WTC11 (cell line): ENCODE data around the gene SORCS1. TPM values are rescaled to one million over a fixed set of nuclear protein-coding genes. Genes with fewer than 3 reads are reported as not detected.
"Not testable (repeated sequence)": the region's sequence is repeated elsewhere in the genome, so short reads cannot be mapped to it uniquely, and the experiment has no call there.

ENCODE experiments used
- ATAC-seq: fragments of 200-7000 bp; cut with Tn5 transposase; 2 replicates; pipeline ENCODE4 v1.10.0; 2021; ENCODE audit warnings: mild to moderate bottlenecking, moderate library complexity
- CTCF ChIA-PET: fragments of 300-600 bp; sonication (Branson Sonifier 250); formaldehyde crosslinking; loops from one replicate; lab custom pipeline; 2021; ENCODE audit warnings: antibody characterized with exemption; lab: Charles Lee
- POLR2A ChIA-PET: fragments of 350-600 bp; sonication (Branson Sonifier 250); formaldehyde crosslinking; loops from one replicate; lab custom pipeline; 2021; ENCODE audit warnings: antibody characterized with exemption; lab: Charles Lee
- DNase-seq: peaks from one replicate; pipeline ENCODE4 v3.0.0; 2021; ENCODE audit warnings: low spot score
- H3K27ac Mint-ChIP-seq: 2 replicates; pipeline ENCODE4 v1.8.0; 2021; ENCODE audit warnings: mixed read lengths
- H3K27me3 Mint-ChIP-seq: 2 replicates; pipeline ENCODE4 v1.8.0; 2021; ENCODE audit warnings: low read depth, mild to moderate bottlenecking, moderate library complexity, mixed read lengths
- H3K36me3 Mint-ChIP-seq: 2 replicates; pipeline ENCODE4 v1.8.0; 2021; ENCODE audit warnings: mixed read lengths
- H3K4me1 Mint-ChIP-seq: 2 replicates; pipeline ENCODE4 v1.8.0; 2022; ENCODE audit warnings: mixed read lengths
- H3K4me3 Mint-ChIP-seq: 2 replicates; pipeline ENCODE4 v1.8.0; 2021; ENCODE audit warnings: mild to moderate bottlenecking, moderate library complexity, mixed read lengths
- H3K9me3 Mint-ChIP-seq: 2 replicates; pipeline ENCODE4 v1.8.0; 2021; ENCODE audit warnings: mixed read lengths
- ATF1 ChIP-seq: sonication (generic); formaldehyde crosslinking; IDR thresholded peaks from 2 replicates; pipeline ENCODE4 v1.8.1; 2023; ENCODE audit warnings: mild to moderate bottlenecking, moderate library complexity, missing genetic modification reagents
- ATF6 ChIP-seq: sonication (generic); formaldehyde crosslinking; IDR thresholded peaks from 2 replicates; pipeline ENCODE4 v1.8.1; 2023; ENCODE audit warnings: mild to moderate bottlenecking, missing genetic modification reagents
- CREB1 ChIP-seq: sonication (generic); formaldehyde crosslinking; IDR thresholded peaks from 2 replicates; pipeline ENCODE4 v1.8.0; 2023; ENCODE audit warnings: mild to moderate bottlenecking, missing genetic modification reagents
- ETV6 ChIP-seq: sonication (generic); formaldehyde crosslinking; IDR thresholded peaks from 2 replicates; pipeline ENCODE4 v1.8.1; 2022; ENCODE audit warnings: mild to moderate bottlenecking, missing genetic modification reagents
- JUN ChIP-seq: sonication (generic); formaldehyde crosslinking; IDR thresholded peaks from 2 replicates; pipeline ENCODE4 v1.8.0; 2023; ENCODE audit warnings: mild to moderate bottlenecking, missing genetic modification reagents
- KAT7 ChIP-seq: sonication (generic); formaldehyde crosslinking; IDR thresholded peaks from 2 replicates; pipeline ENCODE4 v1.8.1; 2023; ENCODE audit warnings: missing genetic modification reagents, mild to moderate bottlenecking, borderline replicate concordance
- MAX ChIP-seq: sonication (generic); formaldehyde crosslinking; IDR thresholded peaks from 2 replicates; pipeline ENCODE4 v1.8.0; 2022; ENCODE audit warnings: mild to moderate bottlenecking, missing genetic modification reagents
- MYBL2 ChIP-seq: sonication (generic); formaldehyde crosslinking; IDR thresholded peaks from 2 replicates; pipeline ENCODE4 v1.8.1; 2023; ENCODE audit warnings: mild to moderate bottlenecking, moderate library complexity, missing genetic modification reagents
- NFATC4 ChIP-seq: fragments of 250-450 bp; sonication (Bioruptor Pico); IDR thresholded peaks from 2 replicates; pipeline ENCODE4 v1.9.0; 2021; ENCODE audit warnings: mild to moderate bottlenecking
- PRRX2 ChIP-seq: fragments of 250-450 bp; sonication (Bioruptor Pico); IDR thresholded peaks from 2 replicates; pipeline ENCODE4 v1.8.0; 2021; ENCODE audit warnings: mild to moderate bottlenecking
- RELA ChIP-seq: sonication (generic); formaldehyde crosslinking; IDR thresholded peaks from 2 replicates; pipeline ENCODE4 v1.8.1; 2022; ENCODE audit warnings: missing genetic modification reagents, mild to moderate bottlenecking, borderline replicate concordance
- RORB ChIP-seq: fragments of 250-450 bp; sonication (Bioruptor Pico); IDR thresholded peaks from 2 replicates; pipeline ENCODE4 v1.9.0; 2021; ENCODE audit warnings: mild to moderate bottlenecking
- USF1 ChIP-seq: sonication (generic); formaldehyde crosslinking; IDR thresholded peaks from 2 replicates; pipeline ENCODE4 v1.8.0; 2022; ENCODE audit warnings: mild to moderate bottlenecking, missing genetic modification reagents
- ZBTB21 ChIP-seq: sonication (generic); formaldehyde crosslinking; IDR thresholded peaks from 2 replicates; pipeline ENCODE4 v1.8.1; 2023; ENCODE audit warnings: mild to moderate bottlenecking, missing genetic modification reagents, borderline replicate concordance
- ZNF317 ChIP-seq: sonication (generic); formaldehyde crosslinking; IDR thresholded peaks from 2 replicates; pipeline ENCODE4 v1.8.1; 2023; ENCODE audit warnings: low read depth, mild to moderate bottlenecking, moderate library complexity, missing genetic modification reagents, borderline replicate concordance
- ZNF423 ChIP-seq: fragments of 250-450 bp; sonication (Bioruptor Pico); IDR thresholded peaks from 2 replicates; pipeline ENCODE4 v2.1.2; 2022; ENCODE audit warnings: mild to moderate bottlenecking, moderate library complexity
- ZNF512 ChIP-seq: sonication (generic); formaldehyde crosslinking; IDR thresholded peaks from 2 replicates; pipeline ENCODE4 v1.8.1; 2022; ENCODE audit warnings: missing genetic modification reagents, borderline replicate concordance
- ZSCAN18 ChIP-seq: fragments of 250-450 bp; sonication (Bioruptor Pico); IDR thresholded peaks from 2 replicates; pipeline ENCODE4 v2.1.2; 2022; ENCODE audit warnings: mild to moderate bottlenecking, moderate library complexity
- total RNA-seq: library from RNA; stranded (reverse); gene quantifications from 3 replicates; pipeline ENCODE4 v1.2.3, GENCODE V29; 2021

SORCS1 gene
- total RNA-seq, 1 experiment from 2014 or later, result 3.3 TPM

- no peak overlapping the region for H3K27ac Mint-ChIP-seq
- H3K36me3 Mint-ChIP-seq, result no peaks in the 10 kb centered on the region
- peaks cover 25% of the 10 kb centered on the region for H3K4me1 Mint-ChIP-seq
- DNase-seq (no peak), ATAC-seq (no peak)
- H3K9me3 Mint-ChIP-seq, result no peaks in the 10 kb centered on the region
- H3K27me3 Mint-ChIP-seq, result no peaks in the 10 kb centered on the region
- POLR2A ChIA-PET, result no interaction called here
- CTCF ChIA-PET, result no interaction called here
- TF ChIP-seq RORB (no peak), JUN (CRISPR knock-in tag) (no peak), KAT7 (CRISPR knock-in tag) (no peak)
- no peak overlapping the region for H3K4me3 Mint-ChIP-seq
These were observed 136.3 kb downstream of the SORCS1 start for GRCh38 chr10:107028236-107028635.

GRCh38 chr10:107025676-107026075 is 138.8 kb downstream of the SORCS1 start:
- TF ChIP-seq PRRX2 (CRISPR knock-in tag) (no peak), MAX (CRISPR knock-in tag) (no peak), MYBL2 (CRISPR knock-in tag) (no peak), CREB1 (no peak), RELA (CRISPR knock-in tag) (no peak), USF1 (CRISPR knock-in tag) (no peak), ZNF317 (CRISPR knock-in tag) (no peak), ZNF423 (CRISPR knock-in tag) (no peak), ATF1 (no peak), ZNF512 (CRISPR knock-in tag) (no peak)
- no peaks in the 10 kb centered on the region for H3K9me3 Mint-ChIP-seq
- no peaks in the 10 kb centered on the region for H3K36me3 Mint-ChIP-seq
- H3K4me1 Mint-ChIP-seq, result peaks cover 23% of the 10 kb centered on the region
- H3K27ac Mint-ChIP-seq, result no peak overlapping the region
- no peak overlapping the region for H3K4me3 Mint-ChIP-seq
- no peak for DNase-seq
- no peaks in the 10 kb centered on the region for H3K27me3 Mint-ChIP-seq
- ATAC-seq, result no peak
- POLR2A ChIA-PET, result no interaction called here
- CTCF ChIA-PET, result interaction anchor here (1.4 kb wide), 1 partner anchor 320 kb away, joined by 3 read pairs; no protein-coding TSS in a partner anchor

GRCh38 chr10:107024033-107024432 is 140.5 kb downstream of the SORCS1 start:
- H3K27ac Mint-ChIP-seq, ATAC-seq, CTCF ChIA-PET, POLR2A ChIA-PET, H3K4me3 Mint-ChIP-seq, H3K27me3 Mint-ChIP-seq, H3K9me3 Mint-ChIP-seq, H3K36me3 Mint-ChIP-seq, DNase-seq: not testable (repeated sequence)
- peaks cover 19% of the 10 kb centered on the region for H3K4me1 Mint-ChIP-seq

- no peak for DNase-seq
- Mint-ChIP-seq H3K4me1 (peaks cover 19% of the 10 kb centered on the region), H3K36me3 (no peaks in the 10 kb centered on the region), H3K27me3 (no peaks in the 10 kb centered on the region), H3K9me3 (no peaks in the 10 kb centered on the region), H3K27ac (no peak overlapping the region), H3K4me3 (no peak overlapping the region)
- CTCF ChIA-PET, result no interaction called here
- TF ChIP-seq ZBTB21 (no peak), ETV6 (CRISPR knock-in tag) (no peak), NFATC4 (CRISPR knock-in tag) (no peak), ATF6 (CRISPR knock-in tag) (no peak), ZSCAN18 (CRISPR knock-in tag) (no peak)
- POLR2A ChIA-PET, result no interaction called here
- ATAC-seq, result no peak; the same call in 1 of the 2 replicates
These were observed 141.7 kb downstream of the SORCS1 start for GRCh38 chr10:107022600-107023354.
